ENCODE data around the gene SLTM.
A peak's percentile ranks its signal among the peaks of the same experiment; 100 is the strongest.
"Not testable (repeated sequence)": the region's sequence is repeated elsewhere in the genome, so short reads cannot be mapped to it uniquely, and the experiment has no call there.

The SLTM gene

DNA sequence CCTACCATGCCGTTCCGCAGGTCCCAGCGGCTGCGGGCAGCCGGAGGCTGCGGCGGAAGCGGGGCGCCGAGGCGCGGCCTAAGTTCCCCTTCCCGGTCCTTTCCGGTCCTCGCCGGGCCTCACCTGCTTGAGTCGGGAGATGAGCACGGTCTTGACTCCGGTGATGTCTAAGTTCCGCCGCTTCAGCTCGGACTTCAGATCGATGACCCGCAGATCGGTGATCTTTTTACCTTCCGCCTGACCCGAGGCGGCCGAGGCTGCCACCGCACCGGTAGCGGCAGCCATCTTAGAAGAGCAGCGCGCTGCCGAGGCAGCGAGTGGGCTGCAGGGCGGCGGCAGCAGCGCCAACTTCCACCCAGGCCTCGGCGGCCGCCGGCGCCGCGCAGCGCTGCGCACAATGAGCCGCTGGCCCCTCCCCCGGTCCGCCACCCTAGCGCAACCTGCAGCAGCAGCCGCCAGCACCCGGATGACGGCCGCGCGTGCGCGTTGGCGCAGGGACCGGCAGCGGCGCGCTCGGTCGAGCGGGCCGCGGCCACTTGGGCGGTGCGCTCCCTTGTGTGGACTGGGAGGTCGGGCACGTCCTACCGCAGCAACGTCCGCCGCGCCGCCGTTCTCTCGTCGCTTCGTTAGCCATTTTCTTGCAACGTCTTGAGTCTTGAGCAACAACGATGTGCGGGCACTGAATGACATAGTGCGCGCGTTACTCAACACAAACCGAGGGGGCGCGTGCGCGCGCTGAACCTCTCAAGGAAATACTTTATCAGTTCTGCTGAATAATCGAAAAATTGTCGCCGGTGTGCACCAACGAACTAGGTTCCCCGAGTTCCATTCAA, at the start of gene SLTM:
TSS of gene SLTM (minus strand) at position 399 of the 833 bp plus-strand sequence. CDS start at position 285, 114 bp downstream.
- FAIRE-seq, result no peak
- DNase-seq (ENCODE audit: low spot score), result peak; percentile 84

DNA sequence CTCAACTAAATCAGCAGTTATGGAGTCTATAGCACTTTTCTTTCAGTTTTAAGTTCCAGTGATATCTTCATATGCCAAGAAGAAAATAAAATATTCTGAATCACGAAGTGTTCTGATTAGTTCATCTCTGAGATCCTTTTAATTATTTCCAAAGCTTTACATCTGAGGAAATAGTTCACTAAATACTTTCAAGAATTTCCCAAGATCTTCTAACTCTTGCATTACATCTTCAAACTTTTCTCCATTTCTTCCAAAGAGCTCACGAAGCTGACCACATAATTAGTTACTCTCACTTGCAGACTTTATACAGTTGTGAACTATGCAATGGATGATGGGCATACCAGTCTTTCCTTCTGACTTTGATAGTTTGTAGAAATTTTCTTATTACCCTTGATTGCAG, 49.8 kb upstream of the SLTM start:
- FAIRE-seq (no peak), DNase-seq (ENCODE audit: low spot score) (no peak)

DNA sequence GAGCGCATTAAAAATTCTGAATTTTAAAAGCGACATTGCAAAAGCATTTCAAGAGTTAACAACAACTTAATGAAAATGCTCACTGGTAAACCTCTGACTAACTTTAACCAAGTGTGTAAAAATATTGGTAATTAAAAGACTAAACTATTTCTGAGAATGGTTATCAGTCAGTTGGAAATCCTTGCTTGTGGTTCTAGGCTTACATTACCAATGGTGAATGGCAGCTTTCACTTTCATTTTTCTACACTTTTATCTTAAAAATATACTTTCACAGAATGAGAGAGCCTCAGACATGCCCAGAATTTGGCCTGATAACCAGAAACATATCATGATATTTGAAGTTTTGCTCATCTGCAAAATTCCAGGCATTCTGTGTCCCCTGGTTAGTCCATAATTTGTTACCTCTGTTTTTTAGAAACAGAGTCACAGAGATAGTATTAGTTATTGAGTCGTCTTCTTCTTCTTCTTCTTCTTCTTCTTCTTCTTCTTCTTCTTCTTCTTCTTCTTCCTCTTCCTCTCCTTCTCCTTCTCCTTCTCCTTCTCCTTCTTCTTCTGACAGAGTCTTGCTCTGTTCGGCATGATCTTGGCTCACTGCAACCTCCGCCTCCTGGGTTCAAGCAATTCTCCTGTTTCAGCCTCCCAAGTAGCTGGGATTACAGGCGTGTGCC, 48.5 kb upstream of the SLTM start:
- FAIRE-seq, result no peak

DNA sequence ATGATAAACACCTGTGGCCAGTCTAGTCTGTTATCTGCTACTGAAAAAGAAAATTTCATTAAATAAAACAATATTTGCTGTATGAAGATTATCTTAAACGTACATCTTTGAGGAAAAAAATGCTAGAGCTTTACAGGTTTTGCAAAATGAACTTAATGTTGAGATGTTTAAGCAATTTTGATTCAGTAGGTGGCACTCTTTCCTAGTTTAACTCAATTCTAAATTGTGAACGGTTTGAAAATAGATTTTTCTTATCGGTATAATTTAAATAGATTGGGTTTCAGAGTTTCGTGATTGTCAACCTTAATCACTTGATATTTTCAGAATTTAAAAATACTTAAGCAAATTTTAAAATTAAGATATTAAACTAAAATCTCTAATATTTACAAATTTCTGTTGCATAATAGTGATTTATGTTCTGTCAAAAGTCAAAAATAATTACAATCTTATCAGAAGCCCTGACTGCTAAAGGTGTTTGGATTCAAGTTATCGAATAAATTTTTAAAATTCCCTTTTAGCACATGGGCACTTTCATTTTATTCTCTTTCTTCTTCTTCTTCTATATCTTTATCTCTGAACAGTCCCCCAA, 47.0 kb upstream of the SLTM start:
- FAIRE-seq (peak; percentile 90), DNase-seq (ENCODE audit: low spot score) (peak; percentile 38)

More for the DNA sequence above, 48.5 kb upstream of the SLTM start:
- DNase-seq (ENCODE audit: low spot score), result no peak

DNA sequence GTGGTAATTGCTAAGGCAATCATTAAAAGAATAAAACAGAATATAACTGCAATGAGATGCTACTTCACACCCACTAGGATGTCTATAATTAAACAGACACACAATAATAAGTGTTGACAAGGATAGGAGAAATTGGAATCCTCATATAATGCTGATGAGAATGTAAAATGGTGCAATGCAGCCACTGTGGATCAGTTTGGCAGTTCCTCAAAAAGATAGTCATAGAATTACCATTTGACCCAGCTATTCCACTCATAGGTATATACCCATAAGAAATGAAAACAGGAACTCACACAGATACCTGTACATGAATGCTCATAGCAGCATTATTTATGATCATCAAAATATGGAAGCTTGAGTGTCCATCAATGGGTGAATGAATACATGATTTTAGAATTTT, 44.4 kb upstream of the SLTM start:
- DNase-seq (ENCODE audit: low spot score) (no peak), FAIRE-seq (no peak)

DNA sequence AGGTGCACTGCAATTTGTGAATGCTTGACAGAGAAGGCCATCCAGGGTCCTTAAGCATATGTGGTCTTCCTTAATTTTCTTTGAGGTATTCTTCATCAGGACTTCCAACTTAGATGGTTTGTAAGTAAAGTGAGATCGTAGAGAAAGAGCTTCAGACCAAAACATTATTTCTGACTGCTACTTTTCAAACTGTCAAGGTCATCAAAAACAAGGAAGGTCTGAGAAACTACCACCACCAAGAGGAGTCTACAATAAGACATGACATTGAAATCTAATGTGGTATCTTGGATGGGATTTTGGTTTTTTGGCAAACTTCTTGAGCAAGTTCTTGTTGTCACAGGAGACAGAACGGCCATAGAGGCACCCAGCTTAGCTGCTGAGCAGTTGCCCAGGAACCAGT, 34.0 kb upstream of the SLTM start:
- FAIRE-seq (no peak), DNase-seq (ENCODE audit: low spot score) (no peak)

DNA sequence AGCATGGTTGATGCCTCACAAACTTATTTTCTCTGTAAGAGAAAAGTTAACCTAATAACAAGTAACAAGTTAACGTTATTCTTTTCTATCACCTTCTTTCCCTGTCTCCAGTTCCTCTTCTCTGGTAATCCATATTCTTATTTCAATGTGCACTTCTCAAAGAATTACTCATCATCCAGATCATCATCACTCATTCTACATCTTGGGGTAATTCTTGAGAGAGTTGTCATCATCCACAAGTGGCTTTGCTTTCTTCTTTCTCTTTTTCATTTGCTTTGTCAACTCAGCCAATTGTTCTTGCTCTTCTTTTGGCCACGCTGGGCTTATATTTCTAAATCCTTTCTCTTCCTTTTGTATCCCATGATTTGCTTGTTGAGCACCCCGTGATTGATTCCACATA, 33.2 kb upstream of the SLTM start:
- FAIRE-seq (no peak), DNase-seq (ENCODE audit: low spot score) (no peak)

DNA sequence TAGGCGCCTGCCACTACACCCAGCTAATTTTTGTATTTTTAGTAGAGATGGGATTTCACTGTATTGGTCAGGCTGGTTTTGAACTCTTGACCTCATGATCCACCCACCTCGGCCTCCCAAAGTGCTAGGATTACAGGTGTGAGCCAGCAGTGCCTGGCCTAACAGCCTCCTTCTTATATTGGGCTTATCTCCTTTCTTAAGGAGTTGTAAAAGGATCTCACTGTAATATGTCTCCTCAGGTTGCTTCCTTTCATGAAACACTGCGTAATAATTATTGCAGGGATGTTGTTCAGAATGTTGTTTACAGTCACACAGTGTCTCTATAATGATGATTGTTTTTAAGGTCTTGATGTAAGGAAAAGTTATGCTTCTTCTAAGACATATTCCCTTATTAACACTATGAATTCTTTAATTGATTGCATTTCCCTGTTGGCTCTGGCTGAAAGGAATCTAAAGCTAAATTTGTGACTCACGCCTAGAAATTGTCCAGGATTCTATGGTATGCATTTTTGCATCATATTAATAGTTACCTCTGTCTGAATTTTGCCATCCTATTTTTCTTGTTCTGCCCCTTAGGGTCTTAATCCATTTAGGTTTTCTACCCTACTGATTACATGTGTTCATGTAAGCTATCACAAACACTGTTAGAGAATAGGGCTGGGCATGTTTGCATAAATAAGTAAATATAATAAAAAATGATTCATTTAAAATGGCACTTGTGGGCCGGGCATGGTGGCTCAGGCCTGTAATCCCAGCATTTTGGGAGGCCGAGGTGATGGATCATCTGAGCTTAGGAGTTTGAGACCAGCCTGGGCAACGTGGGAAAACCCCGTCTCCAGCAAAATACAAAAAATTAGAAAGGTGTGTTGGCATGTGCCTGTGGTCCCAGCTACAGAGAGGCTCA, 29.4 kb upstream of the SLTM start:
- DNase-seq (ENCODE audit: low spot score) (no peak), FAIRE-seq (no peak)

DNA sequence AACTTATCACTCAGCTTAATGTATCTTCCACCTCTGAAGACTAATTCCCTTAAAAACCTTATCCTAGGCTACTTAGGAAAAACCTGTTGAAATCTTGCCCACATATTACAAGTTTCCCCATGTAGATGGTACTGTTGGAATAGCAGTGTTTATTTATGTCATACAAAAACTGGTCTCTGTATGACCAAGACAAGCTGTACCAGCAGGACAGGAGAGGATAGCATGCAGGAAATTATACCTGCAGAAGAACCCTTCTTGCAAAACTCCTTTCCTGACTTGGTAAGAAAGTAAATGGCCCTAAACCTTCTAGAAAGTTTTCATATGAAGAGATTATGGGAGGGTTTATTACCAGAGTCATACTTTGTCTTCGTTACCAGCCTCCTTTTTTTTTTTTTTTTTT, 28.7 kb upstream of the SLTM start:
- DNase-seq (ENCODE audit: low spot score) (no peak), FAIRE-seq (no peak)

DNA sequence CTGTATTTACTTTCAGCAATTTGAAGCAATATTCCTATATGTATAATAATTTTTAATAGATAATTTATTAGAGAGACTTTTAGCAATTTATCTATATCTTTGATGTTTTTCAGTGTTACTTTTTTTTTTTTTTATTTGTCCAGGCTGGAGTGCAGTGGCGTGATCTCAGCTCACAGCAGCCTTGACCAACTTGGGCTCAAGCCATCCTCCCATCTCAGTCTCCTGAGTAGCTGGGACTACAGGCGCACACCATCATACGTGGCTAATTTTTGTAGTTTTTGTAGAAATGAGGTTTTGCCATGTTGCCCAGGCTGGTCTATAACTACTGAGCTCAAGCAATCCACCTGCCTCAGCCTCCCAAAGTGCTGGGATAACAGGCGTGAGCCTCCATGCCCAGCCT, 25.3 kb upstream of the SLTM start:
- FAIRE-seq, result no peak
- no peak for DNase-seq (ENCODE audit: low spot score)

DNA sequence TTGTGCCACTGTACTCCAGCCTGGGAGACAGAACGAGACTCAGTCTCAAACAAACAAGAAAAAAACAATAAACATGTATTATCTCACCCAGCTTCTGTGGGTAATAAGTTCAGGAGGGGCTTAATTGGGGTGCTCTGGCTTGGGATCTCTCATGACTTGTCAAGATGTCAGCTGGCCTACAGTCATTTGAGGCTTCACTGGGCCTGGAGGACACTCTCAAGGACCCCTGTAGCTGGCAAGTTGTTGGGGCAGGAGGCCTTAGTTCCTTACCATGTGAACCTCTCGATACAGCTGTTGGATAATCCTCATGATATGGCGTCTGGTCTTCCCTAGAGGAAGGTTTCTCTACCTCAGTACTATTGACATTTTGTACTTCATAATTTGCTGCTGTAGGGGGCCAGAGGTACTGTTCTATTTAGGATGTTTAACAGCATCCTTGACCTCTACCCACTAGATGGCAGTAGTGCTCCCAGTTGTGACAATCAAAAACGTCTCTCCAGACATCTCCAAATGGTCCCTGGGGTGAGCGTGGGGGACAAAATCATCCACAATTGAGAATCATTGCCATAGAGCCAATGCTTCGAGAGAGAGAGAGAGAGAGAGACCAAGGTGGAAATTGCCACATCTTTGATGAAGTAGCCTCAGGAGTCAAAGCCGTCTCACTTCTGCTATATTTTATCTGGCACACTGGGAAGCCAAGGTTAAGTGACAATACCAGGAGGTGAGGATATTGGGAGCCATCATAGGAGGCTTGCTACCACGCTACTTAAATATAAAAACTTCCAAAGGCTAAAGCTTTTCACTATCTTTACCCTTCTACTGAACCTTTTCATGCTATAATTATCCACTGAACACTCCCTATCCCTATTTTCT, 23.9 kb upstream of the SLTM start:
- DNase-seq (ENCODE audit: low spot score) (peak; percentile 52), FAIRE-seq (peak; percentile 50)

DNA sequence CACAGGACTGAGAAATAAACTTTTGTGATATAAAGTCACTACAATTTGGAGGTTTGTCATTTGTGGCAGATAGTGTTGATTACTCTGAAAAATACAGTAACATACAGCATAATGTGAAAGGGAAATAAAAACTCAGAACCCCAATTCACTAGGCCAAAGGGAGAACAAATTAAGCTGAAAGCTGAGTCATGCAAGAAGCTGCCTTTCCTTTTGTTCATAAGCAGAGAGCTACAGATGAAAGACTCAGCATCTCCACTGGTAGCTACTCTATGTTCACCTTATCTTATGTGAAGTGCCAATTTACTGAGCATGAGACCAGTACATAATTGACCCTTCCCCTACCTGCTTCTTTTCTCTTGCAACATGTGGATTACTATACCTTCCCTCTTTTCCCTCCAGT, 19.3 kb upstream of the SLTM start:
- FAIRE-seq, result no peak
- DNase-seq (ENCODE audit: low spot score), result no peak

DNA sequence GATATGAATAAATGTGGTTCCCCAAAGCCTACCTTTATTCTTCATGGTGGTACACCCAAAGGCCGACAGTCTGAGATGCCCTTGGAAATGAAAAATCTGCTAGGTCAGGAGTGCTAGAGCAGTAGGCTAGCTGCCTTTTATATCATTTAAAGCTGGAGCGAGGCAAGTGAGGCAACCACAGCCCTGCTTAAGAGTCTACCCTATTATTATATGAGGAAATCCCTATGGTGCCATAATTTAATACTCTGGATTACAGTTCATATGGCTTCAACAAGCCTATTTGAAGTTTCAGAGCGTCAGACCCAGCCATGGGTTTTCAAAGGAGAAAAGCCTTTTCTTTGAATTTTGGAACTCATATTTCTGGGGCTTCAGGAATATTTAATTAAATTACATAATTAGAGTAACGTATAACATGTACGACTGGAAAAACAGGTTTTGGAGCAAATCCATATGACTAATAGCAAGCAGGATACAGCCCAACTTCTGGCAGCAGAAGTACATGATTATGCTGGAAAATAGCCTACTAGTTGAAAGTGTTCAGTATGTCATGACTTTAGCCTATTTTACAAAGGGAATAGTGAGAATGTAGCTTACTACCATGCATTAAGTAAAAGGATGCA, 18.0 kb upstream of the SLTM start:
- no peak for DNase-seq (ENCODE audit: low spot score)
- FAIRE-seq, result no peak

DNA sequence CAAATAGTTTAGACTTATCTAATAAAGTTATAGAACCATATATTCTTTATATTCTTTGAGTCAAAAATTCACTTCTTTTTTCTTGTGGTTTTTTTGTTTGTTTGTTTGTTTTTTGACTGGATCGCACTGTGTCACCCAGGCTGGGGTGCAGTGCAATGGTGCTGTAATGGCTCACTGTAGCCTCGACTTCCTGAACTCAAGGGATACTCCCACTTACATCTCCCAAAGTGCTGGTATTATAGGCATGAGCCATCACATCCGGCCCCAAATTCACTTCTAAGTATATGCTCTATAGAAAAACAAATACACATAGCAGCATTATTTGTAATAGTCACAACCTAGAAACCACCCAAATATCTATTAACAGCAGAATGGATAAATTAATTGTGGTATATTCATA, 13.7 kb upstream of the SLTM start:
- DNase-seq (ENCODE audit: low spot score) (no peak), FAIRE-seq (no peak)

DNA sequence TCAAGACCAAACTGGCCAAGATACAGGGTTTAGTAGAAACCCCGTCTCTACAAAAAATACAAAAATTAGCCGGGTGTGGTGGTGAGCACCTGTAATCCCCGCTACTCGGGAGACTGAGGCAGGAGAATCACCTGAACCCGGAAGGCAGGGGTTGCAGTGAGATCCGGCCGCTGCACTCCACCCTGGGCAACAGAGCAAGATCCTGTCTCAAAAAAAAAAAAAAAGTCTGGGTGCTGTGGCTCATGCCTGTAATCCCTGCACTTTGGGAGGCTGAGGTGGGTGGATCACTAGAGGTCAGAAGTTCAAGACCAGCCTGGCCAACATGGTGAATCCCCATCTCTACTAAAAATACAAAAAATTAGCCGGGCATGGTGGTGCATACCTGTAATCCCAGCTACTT, 1.5 kb upstream of the SLTM start:
- FAIRE-seq, result not testable (repeated sequence)

DNA sequence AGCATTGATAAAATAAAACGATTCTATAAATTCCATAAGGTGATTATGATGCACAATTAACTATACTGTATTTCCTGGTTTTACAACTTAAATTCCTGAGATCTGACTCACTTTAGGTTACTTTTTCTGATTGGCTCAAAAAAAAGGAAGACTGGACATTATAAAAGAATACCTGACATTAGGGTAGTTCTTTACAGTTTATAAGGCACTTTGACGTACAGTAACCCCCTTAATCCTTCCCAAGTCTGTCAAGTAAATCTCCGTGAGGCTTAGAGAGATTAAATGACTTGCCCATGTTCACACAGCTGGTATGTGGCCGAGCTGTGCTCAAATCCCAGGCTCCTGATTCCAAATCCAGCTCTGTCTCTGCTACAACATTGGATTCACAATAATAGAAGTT, 1.0 kb upstream of the SLTM start:
- DNase-seq (ENCODE audit: low spot score) (peak; percentile 39), FAIRE-seq (peak; percentile 59)

More for the DNA sequence above, 1.5 kb upstream of the SLTM start:
- not testable (repeated sequence) for DNase-seq (ENCODE audit: low spot score)

DNA sequence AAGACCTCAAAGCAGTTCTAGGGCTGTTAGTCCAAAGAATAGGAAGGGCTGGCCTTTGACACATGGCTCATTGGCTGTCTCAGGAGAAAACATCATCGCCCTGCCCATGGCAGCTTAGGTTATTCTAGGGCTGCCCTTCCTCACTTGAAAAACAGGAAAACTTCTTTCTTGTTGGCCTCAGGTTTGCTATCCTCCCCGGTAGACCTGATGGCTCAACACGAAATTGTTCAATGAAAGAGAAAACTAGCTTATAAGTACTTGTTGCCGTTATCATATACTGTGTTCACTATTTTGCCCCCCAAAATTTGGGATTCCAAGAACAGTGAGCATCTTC, 602 bp upstream of the SLTM start:
- FAIRE-seq (no peak), DNase-seq (ENCODE audit: low spot score) (no peak)

DNA sequence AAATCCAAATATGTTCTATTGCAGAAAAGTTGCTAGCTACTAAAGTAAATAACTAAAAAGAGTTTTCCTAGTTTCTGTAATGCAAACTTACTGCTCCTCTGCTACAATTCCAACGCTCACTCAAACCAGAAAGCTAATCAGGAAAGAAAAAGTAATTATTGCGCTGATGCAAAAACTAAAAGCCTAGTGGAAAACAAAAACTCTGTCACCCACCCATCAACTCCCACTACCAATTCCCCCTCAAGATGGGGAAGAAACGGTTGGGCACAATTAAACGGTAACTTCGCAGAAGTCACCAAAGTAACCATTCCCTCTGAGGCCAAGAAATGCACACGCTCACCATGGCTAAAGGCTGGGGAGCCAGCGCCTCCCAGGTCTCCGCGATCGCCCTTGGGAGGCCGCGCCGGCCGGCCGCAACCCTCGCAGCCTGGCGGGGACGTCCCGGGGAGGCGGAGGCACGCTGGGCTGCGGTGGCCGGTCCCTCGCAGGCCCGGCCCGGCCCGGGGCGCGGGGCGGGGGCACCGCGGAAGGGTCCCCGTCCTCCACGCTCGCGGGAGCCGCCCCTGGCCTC, 684 bp downstream of the SLTM start:
- FAIRE-seq, result no peak
- no peak for DNase-seq (ENCODE audit: low spot score)

DNA sequence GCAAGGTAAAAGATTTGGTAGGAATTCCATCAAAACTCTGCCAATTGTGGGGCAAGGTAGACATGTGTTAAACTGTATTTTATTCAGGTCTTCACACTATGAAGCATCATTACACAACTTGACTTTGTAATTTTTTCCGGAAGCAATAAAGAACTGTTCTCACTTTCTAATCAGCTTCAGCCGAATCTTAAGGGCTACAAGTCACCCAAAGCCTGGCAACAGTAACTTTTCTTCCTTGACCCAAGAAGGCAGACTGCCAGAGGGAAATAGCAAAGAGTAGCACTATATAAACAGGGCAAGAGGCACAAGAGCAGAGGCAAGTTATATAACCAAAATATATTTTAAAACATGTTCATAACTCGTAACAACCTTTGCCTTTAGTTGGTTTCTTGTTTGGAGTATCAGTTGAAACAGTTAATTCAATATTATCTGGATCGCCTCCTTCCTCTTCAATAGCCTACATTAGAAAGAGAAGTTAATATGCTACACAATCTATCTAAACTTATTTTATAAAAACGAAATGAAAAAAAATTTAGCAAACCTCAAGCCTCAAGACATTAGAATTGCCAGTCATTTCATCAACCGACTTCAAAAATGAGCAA, 1.4 kb downstream of the SLTM start:
- DNase-seq (ENCODE audit: low spot score) (no peak), FAIRE-seq (peak; percentile 5)
